Mucosa of gallbladder (tissue), 1 donor: ENCODE results near the gene IFRD2. TPM values are rescaled to one million over a fixed set of nuclear protein-coding genes. Genes with fewer than 3 reads are reported as not detected.
A peak's percentile ranks its signal among the peaks of the same experiment; 100 is the strongest.
"Not testable (repeated sequence)": the region's sequence is repeated elsewhere in the genome, so short reads cannot be mapped to it uniquely, and the experiment has no call there.

ENCODE experiments used
- DNase-seq: peaks from one replicate; pipeline ENCODE4 v3.0.0-alpha.2; 2020; ENCODE audit warnings: low spot score
- total RNA-seq: library from RNA; stranded (reverse); gene quantifications from one replicate; pipeline ENCODE4 v1.2.1, GENCODE V29; 2021
- donor health status: DM: no; HTN: no; CAD: no.

The IFRD2 gene
- total RNA-seq, 1 donor from 2014 or later = 74.8 TPM

- no peak for DNase-seq
Observed at GRCh38 chr3:50286322-50287227, 5.7 kb downstream of the IFRD2 start.

- not testable (repeated sequence) for DNase-seq
Observed at GRCh38 chr3:50284121-50284520, 8.1 kb downstream of the IFRD2 start.

GRCh38 chr3:50279255-50280016, 12.8 kb downstream of the IFRD2 start:
- no peak for DNase-seq

- no peak for DNase-seq
Observed at GRCh38 chr3:50278880-50279224, 13.4 kb downstream of the IFRD2 start, which contains the start of gene LSMEM2. LSMEM2 (plus strand) TSS chr3:50279087; CDS start chr3:50279114, 27 bp downstream.

GRCh38 chr3:50278123-50278879, 13.9 kb downstream of the IFRD2 start:
- DNase-seq = no peak

- no peak for DNase-seq
Observed at GRCh38 chr3:50276762-50277101, 15.5 kb downstream of the IFRD2 start.

- no peak for DNase-seq
Observed at GRCh38 chr3:50275996-50276761, 16.1 kb downstream of the IFRD2 start.

GRCh38 chr3:50275141-50275995, 16.9 kb downstream of the IFRD2 start:
- DNase-seq = no peak

- DNase-seq = peak; percentile 66
Observed at GRCh38 chr3:50274371-50275104, 17.7 kb downstream of the IFRD2 start.

- no peak for DNase-seq
Observed at GRCh38 chr3:50273689-50274065, 18.6 kb downstream of the IFRD2 start.

- DNase-seq = peak; percentile 85
Observed at GRCh38 chr3:50272911-50273688, 19.1 kb downstream of the IFRD2 start.

- DNase-seq = not testable (repeated sequence)
Observed at GRCh38 chr3:50272538-50272910, 19.7 kb downstream of the IFRD2 start.

- DNase-seq = no peak
Observed at GRCh38 chr3:50271314-50271936, 20.8 kb downstream of the IFRD2 start.

GRCh38 chr3:50270422-50271224, 21.6 kb downstream of the IFRD2 start:
- no peak for DNase-seq

- no peak for DNase-seq
Observed at GRCh38 chr3:50269977-50270413, 22.2 kb downstream of the IFRD2 start.

GRCh38 chr3:50269460-50269859, 22.8 kb downstream of the IFRD2 start:
- no peak for DNase-seq

GRCh38 chr3:50268703-50269451, 23.4 kb downstream of the IFRD2 start, which contains the start of gene SEMA3B:
SEMA3B (plus strand) TSS chr3:50269147; CDS start chr3:50269241, 94 bp downstream.
- DNase-seq = peak; percentile 84
